Measurements from ENCODE around the gene HIP1R. TPM values are rescaled to one million over a fixed set of nuclear protein-coding genes. Genes with fewer than 3 reads are reported as not detected.

HIP1R gene
- total and polyA plus RNA-seq, 2 experiments from 2014 or later: 8.0 to 22.1 TPM

DNA sequence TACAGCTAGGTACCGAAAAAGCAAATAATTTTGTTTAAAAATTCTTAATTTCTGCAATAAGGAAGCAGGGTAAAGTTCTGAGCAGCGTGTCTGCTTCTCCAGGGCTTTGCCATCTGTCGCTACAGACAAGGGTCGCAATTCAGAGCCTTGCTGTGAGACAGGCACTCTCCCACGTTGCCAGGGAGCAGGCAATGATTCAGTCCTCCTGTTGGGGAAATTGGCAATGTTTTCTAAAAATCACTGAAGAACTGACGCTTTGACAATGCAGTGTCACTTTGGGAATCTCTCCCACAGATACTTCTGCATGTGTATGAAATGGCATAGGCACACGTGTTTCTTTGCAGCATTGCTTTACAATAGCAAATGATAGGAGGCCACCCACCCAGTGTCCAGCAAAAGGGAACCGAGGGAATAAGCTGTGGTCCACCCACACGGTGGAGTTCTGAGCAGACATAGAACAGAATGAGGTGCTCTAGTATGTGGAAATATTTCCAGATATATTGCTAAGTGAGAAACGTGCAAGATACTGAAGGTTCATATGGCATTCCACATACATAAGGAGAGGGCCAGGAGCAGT is 16.0 kb upstream of the HIP1R start:
- DNase-seq (ENCODE audit: low spot score) (no peak), ATAC-seq (no peak)
- H3K4me1 Mint-ChIP-seq: no peaks in the 10 kb centered on the region
- no peak overlapping the region for H2AFZ ChIP-seq
- no peak overlapping the region for H3K27ac Mint-ChIP-seq
- TF ChIP-seq, protein P1, sequence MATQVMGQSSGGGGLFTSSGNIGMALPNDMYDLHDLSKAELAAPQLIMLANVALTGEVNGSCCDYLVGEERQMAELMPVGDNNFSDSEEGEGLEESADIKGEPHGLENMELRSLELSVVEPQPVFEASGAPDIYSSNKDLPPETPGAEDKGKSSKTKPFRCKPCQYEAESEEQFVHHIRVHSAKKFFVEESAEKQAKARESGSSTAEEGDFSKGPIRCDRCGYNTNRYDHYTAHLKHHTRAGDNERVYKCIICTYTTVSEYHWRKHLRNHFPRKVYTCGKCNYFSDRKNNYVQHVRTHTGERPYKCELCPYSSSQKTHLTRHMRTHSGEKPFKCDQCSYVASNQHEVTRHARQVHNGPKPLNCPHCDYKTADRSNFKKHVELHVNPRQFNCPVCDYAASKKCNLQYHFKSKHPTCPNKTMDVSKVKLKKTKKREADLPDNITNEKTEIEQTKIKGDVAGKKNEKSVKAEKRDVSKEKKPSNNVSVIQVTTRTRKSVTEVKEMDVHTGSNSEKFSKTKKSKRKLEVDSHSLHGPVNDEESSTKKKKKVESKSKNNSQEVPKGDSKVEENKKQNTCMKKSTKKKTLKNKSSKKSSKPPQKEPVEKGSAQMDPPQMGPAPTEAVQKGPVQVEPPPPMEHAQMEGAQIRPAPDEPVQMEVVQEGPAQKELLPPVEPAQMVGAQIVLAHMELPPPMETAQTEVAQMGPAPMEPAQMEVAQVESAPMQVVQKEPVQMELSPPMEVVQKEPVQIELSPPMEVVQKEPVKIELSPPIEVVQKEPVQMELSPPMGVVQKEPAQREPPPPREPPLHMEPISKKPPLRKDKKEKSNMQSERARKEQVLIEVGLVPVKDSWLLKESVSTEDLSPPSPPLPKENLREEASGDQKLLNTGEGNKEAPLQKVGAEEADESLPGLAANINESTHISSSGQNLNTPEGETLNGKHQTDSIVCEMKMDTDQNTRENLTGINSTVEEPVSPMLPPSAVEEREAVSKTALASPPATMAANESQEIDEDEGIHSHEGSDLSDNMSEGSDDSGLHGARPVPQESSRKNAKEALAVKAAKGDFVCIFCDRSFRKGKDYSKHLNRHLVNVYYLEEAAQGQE (IDR thresholded peaks at IDR 0.05; ENCODE audit: unreplicated experiment): no peak
- no peak for TF ChIP-seq STAT1 (IDR thresholded peaks at IDR 0.05; ENCODE audit: unreplicated experiment)
- no peak for TF ChIP-seq NANOG (IDR thresholded peaks at IDR 0.05; ENCODE audit: borderline replicate concordance)
- no peak for TF ChIP-seq ZNF331 (CRISPR knock-in tag; IDR thresholded peaks at IDR 0.05; ENCODE audit: low read depth)
- no peak for TF ChIP-seq EZH2 (IDR thresholded peaks at IDR 0.05; ENCODE audit: low read depth, unreplicated experiment)
- H3K79me2 ChIP-seq (replicated peaks; ENCODE audit: insufficient read depth): no peaks in the 10 kb centered on the region
- peaks cover 2% of the 10 kb centered on the region for H3K27me3 Mint-ChIP-seq (ENCODE audit: insufficient read depth, low read depth, poor library complexity)
- H3K27ac ChIP-seq (ENCODE audit: low read depth): no peak overlapping the region
- no peaks in the 10 kb centered on the region for H3F3A ChIP-seq (replicated peaks; ENCODE audit: low read depth)
- H4K20me1 ChIP-seq (replicated peaks; ENCODE audit: insufficient read depth): no peaks in the 10 kb centered on the region
- no peaks in the 10 kb centered on the region for H3K9me2 ChIP-seq (ENCODE audit: insufficient read depth)
- no peaks in the 10 kb centered on the region for H3K36me3 Mint-ChIP-seq (ENCODE audit: low read depth)
- no peaks in the 10 kb centered on the region for H3K27me3 ChIP-seq (ENCODE audit: insufficient read depth)
- H3K9me3 Mint-ChIP-seq: no peaks in the 10 kb centered on the region
- H3K4me3 ChIP-seq: no peak overlapping the region
- no peak overlapping the region for H3K4me2 ChIP-seq
- no peak overlapping the region for H3K4me3 Mint-ChIP-seq
- no peaks in the 10 kb centered on the region for H3K36me3 ChIP-seq (ENCODE audit: insufficient read depth)
- no peaks in the 10 kb centered on the region for H3K4me1 ChIP-seq (ENCODE audit: insufficient read depth)

DNA sequence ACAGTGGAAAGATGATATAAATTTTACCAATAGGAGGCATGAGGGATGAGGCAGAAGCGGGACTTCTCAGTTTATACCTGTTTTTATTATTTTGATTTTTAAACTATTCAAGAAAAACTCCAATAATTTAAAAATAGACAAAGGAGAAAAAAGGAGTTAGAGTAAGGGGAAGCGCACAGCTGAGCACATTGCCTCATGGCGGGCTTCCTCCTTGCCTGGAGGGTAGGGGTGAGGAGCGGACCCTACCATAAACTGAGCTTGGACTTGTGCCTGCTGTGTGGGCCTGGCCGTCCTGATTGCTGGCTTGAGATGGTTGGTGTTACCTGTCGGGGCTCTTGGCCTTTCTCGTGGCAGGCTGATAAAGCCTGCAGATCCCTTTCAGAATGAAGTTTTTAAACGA is 15.1 kb upstream of the HIP1R start:
- Mint-ChIP-seq H3K27me3 (ENCODE audit: insufficient read depth, low read depth, poor library complexity) (peaks cover 2% of the 10 kb centered on the region), H3K4me1 (no peaks in the 10 kb centered on the region), H3K36me3 (ENCODE audit: low read depth) (no peaks in the 10 kb centered on the region), H3K27ac (no peak overlapping the region), H3K9me3 (no peaks in the 10 kb centered on the region), H3K4me3 (no peak overlapping the region)
- H3F3A ChIP-seq (replicated peaks; ENCODE audit: low read depth): no peaks in the 10 kb centered on the region
- no peaks in the 10 kb centered on the region for H3K27me3 ChIP-seq (ENCODE audit: insufficient read depth)
- ATAC-seq (no peak), DNase-seq (ENCODE audit: low spot score) (no peak)
- no peaks in the 10 kb centered on the region for H4K20me1 ChIP-seq (replicated peaks; ENCODE audit: insufficient read depth)
- H3K4me1 ChIP-seq (ENCODE audit: insufficient read depth): no peaks in the 10 kb centered on the region
- no peaks in the 10 kb centered on the region for H3K36me3 ChIP-seq (ENCODE audit: insufficient read depth)
- no peak overlapping the region for H3K27ac ChIP-seq (ENCODE audit: low read depth)
- H3K9me2 ChIP-seq (ENCODE audit: insufficient read depth): no peaks in the 10 kb centered on the region
- H3K4me2 ChIP-seq: no peak overlapping the region
- H2AFZ ChIP-seq: no peak overlapping the region
- no peak overlapping the region for H3K4me3 ChIP-seq
- no peaks in the 10 kb centered on the region for H3K79me2 ChIP-seq (replicated peaks; ENCODE audit: insufficient read depth)
- TF ChIP-seq NANOG (IDR thresholded peaks at IDR 0.05; ENCODE audit: borderline replicate concordance): no peak
- TF ChIP-seq, protein P2, sequence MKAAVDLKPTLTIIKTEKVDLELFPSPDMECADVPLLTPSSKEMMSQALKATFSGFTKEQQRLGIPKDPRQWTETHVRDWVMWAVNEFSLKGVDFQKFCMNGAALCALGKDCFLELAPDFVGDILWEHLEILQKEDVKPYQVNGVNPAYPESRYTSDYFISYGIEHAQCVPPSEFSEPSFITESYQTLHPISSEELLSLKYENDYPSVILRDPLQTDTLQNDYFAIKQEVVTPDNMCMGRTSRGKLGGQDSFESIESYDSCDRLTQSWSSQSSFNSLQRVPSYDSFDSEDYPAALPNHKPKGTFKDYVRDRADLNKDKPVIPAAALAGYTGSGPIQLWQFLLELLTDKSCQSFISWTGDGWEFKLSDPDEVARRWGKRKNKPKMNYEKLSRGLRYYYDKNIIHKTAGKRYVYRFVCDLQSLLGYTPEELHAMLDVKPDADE (IDR thresholded peaks at IDR 0.05): no peak
- no peak for TF ChIP-seq JUNB (IDR thresholded peaks at IDR 0.05; ENCODE audit: unreplicated experiment)
- no peak for TF ChIP-seq STAT1 (IDR thresholded peaks at IDR 0.05; ENCODE audit: unreplicated experiment)
- no peak for TF ChIP-seq POLR2AphosphoS5 (IDR thresholded peaks at IDR 0.05; ENCODE audit: low read depth)
- TF ChIP-seq EZH2 (IDR thresholded peaks at IDR 0.05; ENCODE audit: low read depth, unreplicated experiment): no peak
- no peak for TF ChIP-seq EZH2phosphoT487 (IDR thresholded peaks at IDR 0.05; ENCODE audit: unreplicated experiment)
- TF ChIP-seq, protein P1 (IDR thresholded peaks at IDR 0.05; ENCODE audit: unreplicated experiment): no peak
- TF ChIP-seq ZNF331 (CRISPR knock-in tag; IDR thresholded peaks at IDR 0.05; ENCODE audit: low read depth): no peak

All from GM23338 (cell line).